Activated CD4-positive, alpha-beta T cell treated with anti-CD3 and anti-CD28 coated beads for 36 hours (primary cell): ENCODE measurements around the gene TMEM178B. TPM values are rescaled to one million over a fixed set of nuclear protein-coding genes. Genes with fewer than 3 reads are reported as not detected.

Experiments
- ATAC-seq: fragments of 200-7000 bp; cut with Tn5 transposase; one replicate; pipeline ENCODE4 v1.10.0; 2021; ENCODE audit warnings: mild to moderate bottlenecking, moderate library complexity
- CTCF ChIA-PET: fragments of 350-600 bp; sonication (Branson Sonifier 250); formaldehyde crosslinking; loops from one replicate; lab custom pipeline; 2021; ENCODE audit warnings: antibody characterized with exemption; lab: Charles Lee
- POLR2A ChIA-PET: fragments of 350-600 bp; sonication (Branson Sonifier 250); formaldehyde crosslinking; loops from one replicate; lab custom pipeline; 2021; ENCODE audit warnings: antibody characterized with exemption, inconsistent platforms; lab: Charles Lee
- DNase-seq: peaks from one replicate; pipeline ENCODE4 v3.0.0-alpha.2; 2020
- H3K27ac Mint-ChIP-seq: one replicate; pipeline ENCODE4 v1.8.0; 2021; ENCODE audit warnings: mixed read lengths
- H3K27me3 Mint-ChIP-seq: one replicate; pipeline ENCODE4 v1.8.0; 2021; ENCODE audit warnings: mixed read lengths
- H3K36me3 Mint-ChIP-seq: one replicate; pipeline ENCODE4 v1.8.0; 2021; ENCODE audit warnings: low read depth, mixed read lengths
- H3K4me1 Mint-ChIP-seq: one replicate; pipeline ENCODE4 v1.8.0; 2021; ENCODE audit warnings: mixed read lengths
- H3K4me3 Mint-ChIP-seq: one replicate; pipeline ENCODE4 v1.8.0; 2021; ENCODE audit warnings: mild to moderate bottlenecking, moderate library complexity, mixed read lengths
- H3K9me3 Mint-ChIP-seq: one replicate; pipeline ENCODE4 v1.8.0; 2021; ENCODE audit warnings: low read depth, mixed read lengths
- intact Hi-C, 2 experiments: fragments of 100-400 bp; cut with DNase I in 1 of 2; cut with micrococcal nuclease in 1 of 2; formaldehyde crosslinking; loops; one replicate each; pipeline versions ENCODE4 v1.14.2 to v1.15.1; 2022 to 2024; cut with DNase I, micrococcal nuclease
- total RNA-seq, 2 experiments: library from RNA; stranded (reverse); gene quantifications; one replicate each; pipeline ENCODE4 v1.2.3, GENCODE V29; 2021

TMEM178B gene
- total RNA-seq, 2 experiments from 2014 or later = 0.23 TPM

- POLR2A ChIA-PET = no interaction called here
- no peak for DNase-seq
- H3K27ac Mint-ChIP-seq = no peak overlapping the region
- ATAC-seq = no peak
- CTCF ChIA-PET = no interaction called here
- intact Hi-C loops = no loop called here
- H3K36me3 Mint-ChIP-seq = no peaks in the 10 kb centered on the region
- no peaks in the 10 kb centered on the region for H3K9me3 Mint-ChIP-seq
- peaks cover 14% of the 10 kb centered on the region for H3K27me3 Mint-ChIP-seq
- no peak overlapping the region for H3K4me3 Mint-ChIP-seq
- H3K4me1 Mint-ChIP-seq = no peaks in the 10 kb centered on the region
These were observed 228.8 kb downstream of the TMEM178B start for GRCh38 chr7:141302617-141303016.

GRCh38 chr7:141304291-141304690 is 230.4 kb downstream of the TMEM178B start:
- H3K4me1 Mint-ChIP-seq = no peaks in the 10 kb centered on the region
- CTCF ChIA-PET = no interaction called here
- POLR2A ChIA-PET = no interaction called here
- H3K4me3 Mint-ChIP-seq = no peak overlapping the region
- H3K36me3 Mint-ChIP-seq = no peaks in the 10 kb centered on the region
- no peak for DNase-seq
- no peak for ATAC-seq
- intact Hi-C loops = no loop called here
- H3K27me3 Mint-ChIP-seq = peaks cover 14% of the 10 kb centered on the region
- no peaks in the 10 kb centered on the region for H3K9me3 Mint-ChIP-seq
- H3K27ac Mint-ChIP-seq = no peak overlapping the region

- intact Hi-C loops = no loop called here
- H3K36me3 Mint-ChIP-seq = no peaks in the 10 kb centered on the region
- no peak overlapping the region for H3K27ac Mint-ChIP-seq
- DNase-seq = no peak
- H3K9me3 Mint-ChIP-seq = no peaks in the 10 kb centered on the region
- CTCF ChIA-PET = no interaction called here
- peaks cover 16% of the 10 kb centered on the region for H3K27me3 Mint-ChIP-seq
- H3K4me3 Mint-ChIP-seq = no peak overlapping the region
- no peak for ATAC-seq
- POLR2A ChIA-PET = no interaction called here
- no peaks in the 10 kb centered on the region for H3K4me1 Mint-ChIP-seq
These were observed 232.2 kb downstream of the TMEM178B start for GRCh38 chr7:141306081-141306480.

DNA sequence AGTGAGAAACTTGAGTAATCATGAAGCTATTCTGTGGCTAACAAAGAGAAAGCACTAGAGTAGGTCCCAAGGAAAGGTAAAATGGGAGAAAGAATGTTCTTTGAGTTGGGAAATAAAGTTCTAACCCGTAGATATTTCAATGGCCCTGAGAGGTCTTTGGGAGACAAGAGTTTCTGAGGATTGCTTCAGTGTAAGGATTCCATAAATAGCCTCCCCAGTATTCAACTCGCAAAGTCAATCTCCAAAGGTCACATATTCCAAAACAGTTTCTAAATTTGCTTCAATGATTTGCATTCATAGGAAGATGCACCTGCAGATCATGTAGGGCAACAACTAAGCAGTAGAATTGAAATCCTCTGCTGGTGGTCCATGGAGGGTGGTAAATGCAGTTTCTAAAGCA is 238.5 kb downstream of the TMEM178B start:
- no peaks in the 10 kb centered on the region for H3K36me3 Mint-ChIP-seq
- peaks cover 10% of the 10 kb centered on the region for H3K27me3 Mint-ChIP-seq
- H3K4me1 Mint-ChIP-seq = no peaks in the 10 kb centered on the region
- ChIA-PET POLR2A (no interaction called here), CTCF (no interaction called here)
- ATAC-seq = no peak
- no peaks in the 10 kb centered on the region for H3K9me3 Mint-ChIP-seq
- no peak for DNase-seq
- intact Hi-C loops = no loop called here
- H3K27ac Mint-ChIP-seq = no peak overlapping the region
- no peak overlapping the region for H3K4me3 Mint-ChIP-seq

GRCh38 chr7:141312828-141313521 is 239.1 kb downstream of the TMEM178B start:
- no peak for DNase-seq
- no peak for ATAC-seq
- Mint-ChIP-seq H3K4me3 (no peak overlapping the region), H3K36me3 (no peaks in the 10 kb centered on the region), H3K27me3 (peaks cover 8% of the 10 kb centered on the region), H3K27ac (no peak overlapping the region), H3K9me3 (no peaks in the 10 kb centered on the region), H3K4me1 (no peaks in the 10 kb centered on the region)
- intact Hi-C loops = no loop called here
- POLR2A ChIA-PET = no interaction called here
- CTCF ChIA-PET = no interaction called here

GRCh38 chr7:141313896-141314295 is 240.0 kb downstream of the TMEM178B start:
- H3K27ac Mint-ChIP-seq = no peak overlapping the region
- POLR2A ChIA-PET = no interaction called here
- no peaks in the 10 kb centered on the region for H3K36me3 Mint-ChIP-seq
- H3K4me3 Mint-ChIP-seq = no peak overlapping the region
- no peaks in the 10 kb centered on the region for H3K4me1 Mint-ChIP-seq
- peaks cover 7% of the 10 kb centered on the region for H3K27me3 Mint-ChIP-seq
- CTCF ChIA-PET = no interaction called here
- ATAC-seq (no peak), DNase-seq (no peak)
- intact Hi-C loops = no loop called here
- no peaks in the 10 kb centered on the region for H3K9me3 Mint-ChIP-seq

DNA sequence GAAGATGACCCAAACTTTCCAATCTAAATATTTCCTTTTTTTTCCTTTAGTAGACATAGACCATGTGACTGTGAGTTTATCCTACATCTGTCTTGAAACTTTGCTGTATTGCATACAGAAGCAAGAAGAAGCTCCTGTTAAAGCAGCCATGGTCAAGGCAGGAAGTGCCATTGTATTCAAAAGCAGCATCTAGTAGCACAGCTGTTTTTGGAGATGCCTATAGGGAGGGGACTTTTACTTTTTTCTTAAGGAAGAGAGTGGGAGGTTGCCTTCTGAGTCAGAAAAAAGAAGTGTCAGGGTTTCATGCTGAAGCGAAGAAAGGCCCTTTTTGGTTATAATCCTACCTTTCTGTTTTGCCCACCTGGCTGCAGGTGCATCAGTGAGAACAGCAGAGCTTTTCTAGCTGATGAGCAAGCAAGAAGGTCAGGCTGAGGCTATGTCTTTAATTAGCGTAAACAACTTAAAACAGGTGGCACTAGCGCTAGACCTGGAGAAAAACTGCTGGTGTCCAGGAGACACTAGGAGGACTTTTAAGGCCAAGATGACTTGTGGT is 243.2 kb downstream of the TMEM178B start:
- Mint-ChIP-seq H3K9me3 (no peaks in the 10 kb centered on the region), H3K4me1 (no peaks in the 10 kb centered on the region), H3K27me3 (peaks cover 4% of the 10 kb centered on the region), H3K27ac (no peak overlapping the region), H3K36me3 (no peaks in the 10 kb centered on the region), H3K4me3 (no peak overlapping the region)
- ChIA-PET CTCF (no interaction called here), POLR2A (no interaction called here)
- ATAC-seq (no peak), DNase-seq (no peak)
- intact Hi-C loops = no loop called here

DNA sequence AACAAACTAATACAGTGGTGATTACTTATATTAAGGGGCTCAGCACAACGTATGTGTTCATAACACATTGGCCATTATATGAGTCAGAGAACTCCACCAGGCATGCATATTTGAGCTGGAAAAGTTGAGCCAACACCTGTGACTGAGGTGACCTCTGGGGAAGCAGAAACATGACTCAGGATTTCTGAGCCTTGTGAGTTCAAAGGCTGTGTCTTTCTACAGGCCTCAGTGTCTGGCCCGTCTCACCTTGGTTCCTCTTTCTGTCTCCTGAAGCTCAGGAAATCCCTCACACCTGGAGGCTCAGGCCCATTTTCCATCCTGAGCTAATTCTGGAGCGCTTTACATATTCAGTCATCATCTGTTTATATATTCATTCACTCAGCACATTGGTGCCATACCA is 246.4 kb downstream of the TMEM178B start:
- POLR2A ChIA-PET = no interaction called here
- H3K9me3 Mint-ChIP-seq = no peaks in the 10 kb centered on the region
- H3K4me1 Mint-ChIP-seq = no peaks in the 10 kb centered on the region
- ATAC-seq = no peak
- no peaks in the 10 kb centered on the region for H3K36me3 Mint-ChIP-seq
- peaks cover 6% of the 10 kb centered on the region for H3K27me3 Mint-ChIP-seq
- no peak overlapping the region for H3K4me3 Mint-ChIP-seq
- no peak for DNase-seq
- intact Hi-C loops = no loop called here
- H3K27ac Mint-ChIP-seq = no peak overlapping the region
- CTCF ChIA-PET = no interaction called here

DNA sequence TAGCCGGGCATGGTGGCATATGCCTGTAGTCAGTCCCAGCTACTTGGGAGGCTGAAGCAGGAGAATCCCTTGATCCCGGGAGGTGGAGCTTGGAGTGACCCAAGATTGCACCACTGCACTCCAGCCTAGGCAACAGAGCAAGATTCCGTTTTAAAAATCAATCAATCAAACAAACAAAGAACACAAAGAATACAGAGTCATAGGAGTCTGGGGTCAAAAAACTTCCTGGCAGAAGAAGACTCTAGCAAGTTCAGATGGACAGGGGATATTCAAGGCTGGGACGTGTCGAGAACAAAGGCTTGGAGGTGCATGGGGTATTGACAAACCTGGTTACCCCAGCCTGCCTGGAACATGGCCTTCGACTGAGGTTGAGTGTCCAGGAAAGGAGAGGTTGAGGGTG is 248.5 kb downstream of the TMEM178B start:
- H3K4me3 Mint-ChIP-seq = no peak overlapping the region
- POLR2A ChIA-PET = interaction anchor here (0.5 kb wide), 1 partner anchor 206 kb away, joined by 5 read pairs; no protein-coding TSS in a partner anchor
- no peak overlapping the region for H3K27ac Mint-ChIP-seq
- ATAC-seq (no peak), DNase-seq (no peak)
- no peaks in the 10 kb centered on the region for H3K36me3 Mint-ChIP-seq
- peaks cover 6% of the 10 kb centered on the region for H3K27me3 Mint-ChIP-seq
- intact Hi-C loops = no loop called here
- CTCF ChIA-PET = no interaction called here
- no peaks in the 10 kb centered on the region for H3K4me1 Mint-ChIP-seq
- no peaks in the 10 kb centered on the region for H3K9me3 Mint-ChIP-seq

DNA sequence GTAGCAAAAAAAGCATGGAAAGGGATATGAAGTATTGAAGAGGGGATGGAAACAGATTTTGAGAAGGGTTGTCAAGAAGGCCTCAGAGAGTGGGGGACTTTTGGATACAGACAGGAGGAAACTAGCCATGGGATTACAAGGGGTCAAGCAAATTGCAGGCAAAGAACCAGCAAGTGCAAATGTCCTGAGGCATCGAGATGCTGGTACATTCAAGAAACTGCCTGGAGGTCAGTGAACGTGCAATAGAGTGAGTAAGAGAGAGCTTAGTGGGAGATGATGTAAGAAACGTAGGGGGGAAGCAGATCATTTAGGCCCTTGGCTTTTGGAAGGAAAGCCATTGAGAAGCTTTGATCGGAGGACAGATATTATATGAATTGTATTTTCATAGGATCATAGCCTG is 250.0 kb downstream of the TMEM178B start:
- Mint-ChIP-seq H3K9me3 (no peaks in the 10 kb centered on the region), H3K4me3 (no peak overlapping the region), H3K27ac (no peak overlapping the region), H3K27me3 (peaks cover 6% of the 10 kb centered on the region), H3K36me3 (no peaks in the 10 kb centered on the region), H3K4me1 (no peaks in the 10 kb centered on the region)
- ATAC-seq = no peak
- intact Hi-C loops = no loop called here
- no peak for DNase-seq
- ChIA-PET CTCF (no interaction called here), POLR2A (no interaction called here)

GRCh38 chr7:141324870-141325269 is 251.0 kb downstream of the TMEM178B start:
- ATAC-seq = no peak
- Mint-ChIP-seq H3K4me1 (no peaks in the 10 kb centered on the region), H3K9me3 (no peaks in the 10 kb centered on the region), H3K4me3 (no peak overlapping the region), H3K36me3 (no peaks in the 10 kb centered on the region), H3K27me3 (peaks cover 6% of the 10 kb centered on the region), H3K27ac (no peak overlapping the region)
- intact Hi-C loops = no loop called here
- ChIA-PET CTCF (no interaction called here), POLR2A (no interaction called here)
- no peak for DNase-seq

DNA sequence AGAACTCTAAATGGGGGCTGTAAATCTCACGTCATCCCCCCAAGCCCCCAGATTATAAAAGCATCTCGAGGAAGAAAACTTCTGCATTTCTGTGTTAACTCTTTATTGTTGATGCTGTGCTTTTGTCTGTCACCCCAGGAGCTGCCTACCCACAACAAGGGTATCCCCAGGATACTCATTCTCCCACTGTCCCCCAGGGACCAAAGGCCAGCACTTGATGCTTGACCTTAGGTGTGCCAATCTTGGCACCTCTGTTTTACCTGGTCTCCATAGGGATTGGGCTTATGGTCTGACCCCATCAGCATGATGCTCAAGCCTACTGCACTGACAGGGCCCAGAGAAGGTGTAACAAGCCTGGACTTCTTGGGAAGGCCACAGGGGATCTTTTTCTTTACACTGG is 251.4 kb downstream of the TMEM178B start:
- Mint-ChIP-seq H3K9me3 (no peaks in the 10 kb centered on the region), H3K27me3 (peaks cover 6% of the 10 kb centered on the region), H3K27ac (no peak overlapping the region), H3K36me3 (no peaks in the 10 kb centered on the region), H3K4me3 (no peak overlapping the region), H3K4me1 (no peaks in the 10 kb centered on the region)
- intact Hi-C loops = no loop called here
- no peak for ATAC-seq
- DNase-seq = no peak
- ChIA-PET POLR2A (no interaction called here), CTCF (no interaction called here)
